Osteoblast (primary cell): ENCODE results near the gene GALNS. TPM values are rescaled to one million over a fixed set of nuclear protein-coding genes. Genes with fewer than 3 reads are reported as not detected.

Experiments used
- DNase-seq: peaks from one replicate; pipeline ENCODE4 v3.0.0; 2011; ENCODE audit warnings: low spot score, mixed read lengths; ENCODE audit not compliant: insufficient read length; ENCODE audit errors: missing footprints
- H2AFZ ChIP-seq: 2 replicates; pipeline ENCODE4 v1.6.0; 2011; ENCODE audit warnings: mild to moderate bottlenecking, low read length
- H3K27ac ChIP-seq: 2 replicates; pipeline ENCODE4 v1.5.1; 2011; ENCODE audit warnings: mild to moderate bottlenecking, low read depth, low read length, moderate library complexity
- H3K27me3 ChIP-seq: 2 replicates; pipeline ENCODE4 v1.6.0; 2012; ENCODE audit warnings: mild to moderate bottlenecking, control low read depth, inconsistent platforms, low read length, moderate library complexity; ENCODE audit not compliant: insufficient read depth
- H3K36me3 ChIP-seq: 2 replicates; pipeline ENCODE4 v1.5.1; 2011; ENCODE audit warnings: mild to moderate bottlenecking, low read length, control low read depth, moderate library complexity; ENCODE audit not compliant: insufficient read depth
- H3K4me1 ChIP-seq: 2 replicates; pipeline ENCODE4 v1.5.1; 2011; ENCODE audit warnings: mild to moderate bottlenecking, low read length, control low read depth, moderate library complexity; ENCODE audit not compliant: insufficient read depth
- H3K4me2 ChIP-seq: 2 replicates; pipeline ENCODE4 v1.6.0; 2011; ENCODE audit warnings: mild to moderate bottlenecking, low read length; ENCODE audit not compliant: insufficient read depth
- H3K4me3 ChIP-seq: fragments of 200-600 bp; sonication (generic); 3 replicates; pipeline ENCODE4 v1.5.1; 2012; ENCODE audit warnings: mild to moderate bottlenecking, low read length, inconsistent platforms; ENCODE audit not compliant: insufficient read depth
- H3K79me2 ChIP-seq: 2 replicates; pipeline ENCODE4 v1.6.0; 2012; ENCODE audit warnings: mild to moderate bottlenecking, low read length, control low read depth, inconsistent platforms; ENCODE audit not compliant: insufficient read depth
- H3K9me3 ChIP-seq: 2 replicates; pipeline ENCODE4 v1.5.1; 2011; ENCODE audit warnings: low read depth, low read length, control low read depth
- H4K20me1 ChIP-seq: 2 replicates; pipeline ENCODE4 v1.6.0; 2012; ENCODE audit warnings: mild to moderate bottlenecking, low read length, control low read depth; ENCODE audit not compliant: insufficient read depth
- CTCF ChIP-seq: IDR thresholded peaks from 2 replicates; pipeline ENCODE4 v1.5.1; 2011; ENCODE audit warnings: mild to moderate bottlenecking, low read depth, low read length, moderate library complexity; ENCODE audit errors: extremely low read depth
- total RNA-seq: library from RNA; depleted of rRNA; stranded (reverse); fragments of >200 nt; gene quantifications from 2 replicates; pipeline ENCODE4 v1.2.3, GENCODE V29; 2012

GALNS gene
- total RNA-seq, 1 donor: 48.1 TPM

DNA sequence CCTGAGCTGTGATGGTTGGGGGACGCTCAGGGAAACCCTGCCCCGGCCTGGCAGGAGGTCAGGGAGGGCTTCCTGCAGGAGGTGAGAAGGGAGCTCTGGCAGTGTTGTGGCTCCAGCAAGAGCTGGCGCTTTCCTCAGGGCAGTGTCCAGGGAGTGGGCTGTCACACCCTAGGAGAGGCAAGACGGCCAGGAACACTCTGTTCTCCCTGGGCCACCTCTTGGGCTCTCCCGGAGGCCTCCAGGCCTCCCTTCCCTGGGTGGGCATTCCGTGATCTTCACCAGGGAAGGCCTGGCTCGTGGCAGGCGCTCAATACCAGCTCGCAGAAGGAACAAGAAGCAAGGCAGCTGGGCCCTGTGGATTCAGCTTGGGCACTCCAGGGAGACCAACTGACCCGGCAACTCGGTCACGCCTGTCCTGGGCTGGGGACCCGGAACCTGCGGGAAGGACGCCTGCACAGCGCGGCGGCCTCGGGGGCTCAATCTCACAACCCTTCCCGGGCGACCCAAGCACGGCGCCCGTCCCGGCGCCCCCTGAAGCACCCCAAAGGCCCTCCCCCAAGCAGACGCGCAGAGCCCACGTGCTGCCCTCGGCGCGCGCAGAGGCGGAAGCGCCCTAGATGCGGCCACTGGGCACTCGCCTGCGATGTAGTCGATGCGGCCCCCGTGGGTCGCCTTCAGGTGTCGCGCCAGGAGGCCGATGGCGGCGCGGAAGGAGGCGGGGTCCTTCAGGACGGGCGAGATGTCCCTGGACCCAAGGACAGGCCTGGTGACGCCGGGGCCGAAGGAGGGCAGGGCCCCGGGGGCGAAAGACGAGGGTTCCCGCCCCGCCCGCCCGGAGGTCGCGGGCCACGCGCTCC is 45.6 kb downstream of the GALNS start:
- Histone ChIP-seq H3K4me3 (peak overlapping the region; percentile 77), H3K9me3 (no peaks in the 10 kb centered on the region), H3K27ac (peak overlapping the region; percentile 73), H3K4me1 (peaks cover 25% of the 10 kb centered on the region), H2AFZ (peak overlapping the region; percentile 56), H3K79me2 (peaks cover 17% of the 10 kb centered on the region), H3K27me3 (no peaks in the 10 kb centered on the region), H3K4me2 (peak overlapping the region; percentile 87), H3K36me3 (peaks cover 22% of the 10 kb centered on the region), H4K20me1 (peaks cover 12% of the 10 kb centered on the region)
- no peak for TF ChIP-seq CTCF
- peak; percentile 99 for DNase-seq

DNA sequence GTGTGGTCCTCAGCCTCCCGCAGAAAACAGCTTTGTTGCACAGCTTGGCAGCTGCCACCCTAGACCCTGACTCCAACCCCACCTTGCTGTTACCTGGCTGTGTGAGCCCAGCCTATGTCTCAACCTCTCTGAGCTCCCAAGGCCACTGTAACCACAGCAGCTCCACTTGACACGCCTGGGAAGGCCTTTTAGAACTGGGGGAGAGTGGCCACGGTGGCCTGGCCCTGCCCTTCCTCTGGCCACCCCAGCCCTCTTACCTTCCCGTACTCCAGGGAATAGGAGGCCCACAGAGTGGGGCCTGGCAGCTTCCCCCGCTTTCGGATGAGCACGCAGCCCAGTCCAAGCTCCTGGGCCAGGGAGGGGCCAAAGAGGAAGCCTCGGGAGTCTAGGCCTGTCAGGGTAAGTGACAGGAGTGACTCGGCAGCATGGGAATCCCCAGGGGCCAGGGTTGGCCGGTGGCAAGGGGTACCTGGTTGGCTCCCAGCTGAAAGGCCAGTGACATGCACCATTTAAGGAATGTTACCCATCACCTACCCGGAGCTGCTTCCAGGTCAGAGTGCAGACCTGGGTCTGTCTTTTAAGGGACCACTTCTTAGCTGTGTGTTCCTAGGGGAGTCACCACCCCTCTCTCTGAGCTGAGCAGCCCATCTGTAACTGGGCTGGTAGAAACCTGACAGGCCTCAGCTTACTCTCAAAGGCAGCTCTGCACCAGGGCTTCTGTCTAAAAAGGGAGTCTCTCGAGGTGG is 46.4 kb downstream of the GALNS start:
- peaks cover 25% of the 10 kb centered on the region for H3K4me1 ChIP-seq
- TF ChIP-seq CTCF: no peak
- H3K36me3 ChIP-seq: peaks cover 26% of the 10 kb centered on the region
- H2AFZ ChIP-seq: no peak overlapping the region
- peaks cover 17% of the 10 kb centered on the region for H3K79me2 ChIP-seq
- H3K27ac ChIP-seq: peak overlapping the region; percentile 73
- H3K4me2 ChIP-seq: peak overlapping the region; percentile 87
- H4K20me1 ChIP-seq: peaks cover 12% of the 10 kb centered on the region
- peak overlapping the region; percentile 77 for H3K4me3 ChIP-seq
- no peaks in the 10 kb centered on the region for H3K27me3 ChIP-seq
- DNase-seq: peak; percentile 89
- no peaks in the 10 kb centered on the region for H3K9me3 ChIP-seq

GRCh38 chr16:88809676-88810165 is 47.0 kb downstream of the GALNS start:
- no peak for TF ChIP-seq CTCF
- Histone ChIP-seq H3K4me2 (peak overlapping the region; percentile 87), H3K27me3 (no peaks in the 10 kb centered on the region), H3K4me3 (peak overlapping the region; percentile 77), H3K27ac (no peak overlapping the region), H3K4me1 (peaks cover 29% of the 10 kb centered on the region), H3K79me2 (peaks cover 20% of the 10 kb centered on the region), H4K20me1 (peaks cover 12% of the 10 kb centered on the region), H3K9me3 (no peaks in the 10 kb centered on the region), H2AFZ (no peak overlapping the region), H3K36me3 (peaks cover 26% of the 10 kb centered on the region)
- DNase-seq: peak; percentile 64
